OCI-LY7 (cell line): Measurements from ENCODE around the gene LAMC1.

Experiments
- EZH2phosphoT487 ChIP-seq: fragments of 200-600 bp; sonication (generic); IDR thresholded peaks from 2 replicates; pipeline ENCODE4 v1.6.1; 2018; ENCODE audit warnings: low read depth, borderline replicate concordance, mild to moderate bottlenecking, mixed run types, antibody characterized with exemption, low read length, moderate library complexity, mixed read lengths
- TF ChIP-seq, protein P1 (sequence below): fragments of 200-600 bp; sonication (generic); conservative IDR thresholded peaks from 2 replicates; pipeline ENCODE4 v1.5.1; 2014; ENCODE audit warnings: mild to moderate bottlenecking, antibody characterized with exemption, low read length, moderate library complexity, mixed read lengths

DNA sequence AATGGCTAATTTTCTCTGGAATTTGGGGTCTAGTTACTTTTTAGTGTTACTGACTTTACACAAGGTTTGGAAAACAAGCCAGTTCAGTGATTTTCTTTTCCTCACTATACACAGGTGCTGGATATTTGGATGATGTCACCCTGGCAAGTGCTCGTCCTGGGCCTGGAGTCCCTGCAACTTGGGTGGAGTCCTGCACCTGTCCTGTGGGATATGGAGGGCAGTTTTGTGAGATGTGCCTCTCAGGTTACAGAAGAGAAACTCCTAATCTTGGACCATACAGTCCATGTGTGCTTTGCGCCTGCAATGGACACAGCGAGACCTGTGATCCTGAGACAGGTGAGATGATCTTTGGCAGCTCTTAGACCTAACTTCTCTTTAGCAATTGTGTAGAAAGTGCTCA lies 98.4 kb downstream of the LAMC1 start:
- TF ChIP-seq, protein P1, sequence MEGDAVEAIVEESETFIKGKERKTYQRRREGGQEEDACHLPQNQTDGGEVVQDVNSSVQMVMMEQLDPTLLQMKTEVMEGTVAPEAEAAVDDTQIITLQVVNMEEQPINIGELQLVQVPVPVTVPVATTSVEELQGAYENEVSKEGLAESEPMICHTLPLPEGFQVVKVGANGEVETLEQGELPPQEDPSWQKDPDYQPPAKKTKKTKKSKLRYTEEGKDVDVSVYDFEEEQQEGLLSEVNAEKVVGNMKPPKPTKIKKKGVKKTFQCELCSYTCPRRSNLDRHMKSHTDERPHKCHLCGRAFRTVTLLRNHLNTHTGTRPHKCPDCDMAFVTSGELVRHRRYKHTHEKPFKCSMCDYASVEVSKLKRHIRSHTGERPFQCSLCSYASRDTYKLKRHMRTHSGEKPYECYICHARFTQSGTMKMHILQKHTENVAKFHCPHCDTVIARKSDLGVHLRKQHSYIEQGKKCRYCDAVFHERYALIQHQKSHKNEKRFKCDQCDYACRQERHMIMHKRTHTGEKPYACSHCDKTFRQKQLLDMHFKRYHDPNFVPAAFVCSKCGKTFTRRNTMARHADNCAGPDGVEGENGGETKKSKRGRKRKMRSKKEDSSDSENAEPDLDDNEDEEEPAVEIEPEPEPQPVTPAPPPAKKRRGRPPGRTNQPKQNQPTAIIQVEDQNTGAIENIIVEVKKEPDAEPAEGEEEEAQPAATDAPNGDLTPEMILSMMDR, result no peak
- no peak for TF ChIP-seq EZH2phosphoT487
